Nephron progenitor cell (in vitro differentiated cells): Measurements from ENCODE around the gene ATG2B.
A peak's percentile ranks its signal among the peaks of the same experiment; 100 is the strongest.

ENCODE experiments used
- DNase-seq: peaks from one replicate; pipeline ENCODE4 v3.0.0; 2021
- H3K27ac Mint-ChIP-seq: 2 replicates; pipeline ENCODE4 v1.8.0; 2021; ENCODE audit warnings: mild to moderate bottlenecking, moderate library complexity, mixed read lengths
- H3K27me3 Mint-ChIP-seq: 2 replicates; pipeline ENCODE4 v1.8.0; 2021; ENCODE audit warnings: mild to moderate bottlenecking, low read depth, mixed read lengths; ENCODE audit not compliant: poor library complexity
- H3K36me3 Mint-ChIP-seq: 2 replicates; pipeline ENCODE4 v1.8.0; 2021; ENCODE audit warnings: low read depth, mixed read lengths
- H3K4me1 Mint-ChIP-seq: 2 replicates; pipeline ENCODE4 v1.8.0; 2021; ENCODE audit warnings: mixed read lengths
- H3K4me3 Mint-ChIP-seq: 2 replicates; pipeline ENCODE4 v1.8.0; 2021; ENCODE audit warnings: mild to moderate bottlenecking, moderate library complexity, mixed read lengths
- H3K9me3 Mint-ChIP-seq: 2 replicates; pipeline ENCODE4 v1.8.0; 2021; ENCODE audit warnings: mild to moderate bottlenecking, moderate library complexity, mixed read lengths
- TF ChIP-seq, protein P1 (sequence below): fragments of 200-600 bp; sonication (generic); IDR thresholded peaks from 2 replicates; pipeline ENCODE4 v1.5.0; 2021; ENCODE audit warnings: antibody characterized with exemption

ATG2B gene

DNA sequence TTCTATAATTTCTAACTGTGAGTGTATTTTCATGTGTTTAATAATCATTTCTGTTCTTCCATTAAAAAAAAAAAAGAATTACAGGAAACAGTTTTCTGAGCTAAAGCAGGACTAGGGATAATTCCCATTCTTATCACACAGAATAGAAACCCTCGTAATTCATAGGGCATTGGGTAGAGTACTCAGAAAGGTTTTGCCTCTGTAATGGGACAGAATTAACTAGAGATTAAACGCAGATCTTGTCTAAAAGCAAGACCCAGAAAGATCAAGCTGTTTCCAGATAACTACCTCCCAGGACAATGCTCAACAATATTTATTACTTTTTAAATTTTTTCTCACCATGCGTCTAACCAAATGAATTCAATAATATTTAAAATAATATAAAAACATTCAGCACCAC, 10.4 kb upstream of the ATG2B start:
- TF ChIP-seq, protein P1, sequence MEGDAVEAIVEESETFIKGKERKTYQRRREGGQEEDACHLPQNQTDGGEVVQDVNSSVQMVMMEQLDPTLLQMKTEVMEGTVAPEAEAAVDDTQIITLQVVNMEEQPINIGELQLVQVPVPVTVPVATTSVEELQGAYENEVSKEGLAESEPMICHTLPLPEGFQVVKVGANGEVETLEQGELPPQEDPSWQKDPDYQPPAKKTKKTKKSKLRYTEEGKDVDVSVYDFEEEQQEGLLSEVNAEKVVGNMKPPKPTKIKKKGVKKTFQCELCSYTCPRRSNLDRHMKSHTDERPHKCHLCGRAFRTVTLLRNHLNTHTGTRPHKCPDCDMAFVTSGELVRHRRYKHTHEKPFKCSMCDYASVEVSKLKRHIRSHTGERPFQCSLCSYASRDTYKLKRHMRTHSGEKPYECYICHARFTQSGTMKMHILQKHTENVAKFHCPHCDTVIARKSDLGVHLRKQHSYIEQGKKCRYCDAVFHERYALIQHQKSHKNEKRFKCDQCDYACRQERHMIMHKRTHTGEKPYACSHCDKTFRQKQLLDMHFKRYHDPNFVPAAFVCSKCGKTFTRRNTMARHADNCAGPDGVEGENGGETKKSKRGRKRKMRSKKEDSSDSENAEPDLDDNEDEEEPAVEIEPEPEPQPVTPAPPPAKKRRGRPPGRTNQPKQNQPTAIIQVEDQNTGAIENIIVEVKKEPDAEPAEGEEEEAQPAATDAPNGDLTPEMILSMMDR = no peak
- H3K4me1 Mint-ChIP-seq = peaks cover 5% of the 10 kb centered on the region
- no peaks in the 10 kb centered on the region for H3K27me3 Mint-ChIP-seq
- no peak overlapping the region for H3K27ac Mint-ChIP-seq
- peaks cover 40% of the 10 kb centered on the region for H3K36me3 Mint-ChIP-seq
- peaks cover 11% of the 10 kb centered on the region for H3K9me3 Mint-ChIP-seq
- no peak overlapping the region for H3K4me3 Mint-ChIP-seq
- no peak for DNase-seq

DNA sequence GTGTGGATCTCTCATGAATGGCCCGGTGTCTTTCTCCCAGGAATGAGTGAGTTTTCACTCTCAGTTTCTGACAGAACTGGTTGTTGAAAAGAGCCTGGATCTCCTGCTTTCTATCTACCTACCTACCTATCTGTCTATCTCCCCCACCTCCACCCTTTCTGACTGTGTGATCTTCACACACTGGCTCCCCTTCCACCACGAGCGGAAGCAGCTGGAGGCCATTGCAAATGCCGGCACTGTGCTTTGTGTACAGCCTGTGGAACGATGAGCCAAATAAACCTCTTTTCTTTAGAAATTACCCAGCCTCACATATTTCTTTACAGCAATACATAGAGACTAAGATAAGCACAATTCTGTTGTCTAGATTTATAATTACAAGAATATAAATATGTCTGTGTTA, 7.4 kb upstream of the ATG2B start:
- peaks cover 43% of the 10 kb centered on the region for H3K36me3 Mint-ChIP-seq
- peaks cover 13% of the 10 kb centered on the region for H3K9me3 Mint-ChIP-seq
- H3K27me3 Mint-ChIP-seq = no peaks in the 10 kb centered on the region
- DNase-seq = no peak
- no peak overlapping the region for H3K4me3 Mint-ChIP-seq
- H3K4me1 Mint-ChIP-seq = peaks cover 19% of the 10 kb centered on the region
- TF ChIP-seq, protein P1 = no peak
- H3K27ac Mint-ChIP-seq = no peak overlapping the region

DNA sequence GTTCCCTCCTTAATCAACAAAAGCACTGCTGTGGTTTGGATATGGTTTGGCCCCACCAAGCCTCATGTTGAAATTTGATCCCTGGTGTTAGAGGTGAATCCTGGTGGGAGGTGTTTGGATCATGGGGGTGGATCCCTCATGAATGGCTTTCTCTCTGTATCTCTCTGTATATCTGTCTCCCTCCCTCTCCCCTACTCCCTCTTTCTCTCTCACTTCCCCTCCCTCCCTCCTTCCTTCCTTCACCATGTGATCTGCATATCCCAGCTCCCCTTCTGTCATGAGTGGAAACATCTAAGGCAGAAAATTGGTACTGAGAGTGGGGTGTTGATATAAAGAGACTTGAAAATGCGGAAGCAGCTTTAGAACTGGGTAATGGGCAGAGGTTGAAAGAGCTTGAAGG, 5.4 kb upstream of the ATG2B start:
- H3K4me3 Mint-ChIP-seq = peak overlapping the region; percentile 23
- H3K27ac Mint-ChIP-seq = peak overlapping the region; percentile 84
- H3K4me1 Mint-ChIP-seq = peaks cover 36% of the 10 kb centered on the region
- peaks cover 13% of the 10 kb centered on the region for H3K9me3 Mint-ChIP-seq
- TF ChIP-seq, protein P1 = no peak
- no peaks in the 10 kb centered on the region for H3K27me3 Mint-ChIP-seq
- peaks cover 28% of the 10 kb centered on the region for H3K36me3 Mint-ChIP-seq
- no peak for DNase-seq

DNA sequence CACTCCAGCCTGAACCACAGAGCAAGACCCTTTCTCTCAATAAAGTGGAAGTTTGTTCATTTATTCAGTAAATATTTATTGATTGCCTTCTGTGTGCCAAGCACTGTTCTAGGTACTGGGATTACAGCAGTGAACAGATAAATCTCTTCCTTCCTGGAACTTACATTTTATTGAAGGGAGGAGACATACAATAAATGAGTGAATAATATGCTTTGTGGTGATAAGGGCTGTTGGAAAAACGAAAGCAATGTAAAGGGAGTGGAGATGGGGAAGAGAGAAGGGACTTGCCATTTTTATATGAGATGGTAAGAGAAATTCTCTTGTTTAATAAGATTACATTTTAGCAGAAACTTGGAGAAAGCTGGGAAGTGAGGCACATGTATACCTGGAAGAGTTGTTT, 1.8 kb upstream of the ATG2B start:
- Mint-ChIP-seq H3K4me3 (peak overlapping the region; percentile 89), H3K27me3 (no peaks in the 10 kb centered on the region), H3K27ac (no peak overlapping the region), H3K4me1 (peaks cover 57% of the 10 kb centered on the region), H3K9me3 (peaks cover 9% of the 10 kb centered on the region), H3K36me3 (peaks cover 22% of the 10 kb centered on the region)
- TF ChIP-seq, protein P1 = no peak
- DNase-seq = no peak

DNA sequence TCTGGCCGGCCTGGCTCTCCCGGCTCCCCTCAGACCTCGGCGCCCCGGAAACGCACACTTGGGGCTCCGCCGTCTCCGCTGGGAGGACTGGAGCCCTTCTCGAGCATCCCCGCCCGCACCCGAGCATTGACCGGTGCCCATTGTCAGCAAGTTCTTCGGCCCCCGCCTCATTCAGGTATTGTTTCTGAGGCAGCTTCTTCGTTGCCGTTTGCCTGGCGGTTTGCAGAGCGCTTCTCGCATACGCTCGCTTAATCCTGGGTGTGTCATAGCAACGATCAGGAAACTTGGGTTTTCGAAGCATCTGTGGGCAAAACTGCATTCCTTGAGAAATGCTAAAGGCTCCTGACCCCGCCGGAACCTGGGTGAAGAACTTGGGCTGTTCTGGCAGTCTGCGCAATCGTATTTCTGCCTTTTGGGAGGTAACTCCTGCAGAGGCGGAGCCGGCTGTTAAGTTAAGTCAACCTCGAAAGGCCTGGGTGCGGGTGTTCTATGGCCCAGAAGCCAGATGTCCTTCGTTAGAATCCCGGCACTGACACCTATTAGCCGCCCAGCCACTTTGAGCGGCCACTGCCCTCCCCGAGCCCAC, 703 bp upstream of the ATG2B start:
- H3K9me3 Mint-ChIP-seq = peaks cover 6% of the 10 kb centered on the region
- H3K4me3 Mint-ChIP-seq = peak overlapping the region; percentile 89
- H3K4me1 Mint-ChIP-seq = peaks cover 55% of the 10 kb centered on the region
- peak; percentile 33 for DNase-seq
- TF ChIP-seq, protein P1 = no peak
- H3K27me3 Mint-ChIP-seq = no peaks in the 10 kb centered on the region
- H3K36me3 Mint-ChIP-seq = peaks cover 12% of the 10 kb centered on the region
- peak overlapping the region; percentile 60 for H3K27ac Mint-ChIP-seq
